GM23338 (cell line): ENCODE results near the gene TRIM28. TPM values are rescaled to one million over a fixed set of nuclear protein-coding genes. Genes with fewer than 3 reads are reported as not detected.
A peak's percentile ranks its signal among the peaks of the same experiment; 100 is the strongest.

Source experiments
- ATAC-seq: fragments of 200-7000 bp; cut with Tn5 transposase; 3 replicates; pipeline ENCODE4 v1.9.1; 2020
- DNase-seq: peaks from one replicate; pipeline ENCODE4 v3.0.0-alpha.2; 2015; ENCODE audit warnings: low spot score
- H2AFZ ChIP-seq: fragments of 200-600 bp; sonication (generic); 2 replicates; pipeline ENCODE4 v1.8.0; 2016; ENCODE audit warnings: antibody characterized with exemption, mild to moderate bottlenecking, moderate library complexity
- H3F3A ChIP-seq: fragments of 200-600 bp; sonication (generic); replicated peaks from 2 replicates; pipeline ENCODE4 v1.8.0; 2017; ENCODE audit warnings: antibody characterized with exemption, mixed run types, low read depth
- H3K27ac ChIP-seq: fragments of 200-600 bp; sonication (generic); 2 replicates; pipeline ENCODE4 v1.6.1; 2016; ENCODE audit warnings: low read depth
- H3K27me3 ChIP-seq: fragments of 200-600 bp; sonication (generic); 2 replicates; pipeline ENCODE4 v1.8.0; 2016; ENCODE audit warnings: mild to moderate bottlenecking, mixed run types, moderate library complexity; ENCODE audit not compliant: insufficient read depth
- H3K36me3 ChIP-seq: fragments of 200-600 bp; sonication (generic); 2 replicates; pipeline ENCODE4 v1.8.0; 2016; ENCODE audit warnings: mild to moderate bottlenecking; ENCODE audit not compliant: insufficient read depth
- H3K4me1 ChIP-seq: fragments of 200-600 bp; sonication (generic); 2 replicates; pipeline ENCODE4 v1.8.0; 2016; ENCODE audit warnings: mild to moderate bottlenecking, moderate library complexity; ENCODE audit not compliant: insufficient read depth
- H3K4me2 ChIP-seq: fragments of 200-600 bp; sonication (generic); 2 replicates; pipeline ENCODE4 v1.7.1; 2017; ENCODE audit warnings: mixed run types
- H3K4me3 ChIP-seq: fragments of 200-600 bp; sonication (generic); 2 replicates; pipeline ENCODE4 v1.6.1; 2016; ENCODE audit warnings: mixed run types
- H3K79me2 ChIP-seq: fragments of 200-600 bp; sonication (generic); replicated peaks from 2 replicates; pipeline ENCODE4 v1.8.0; 2017; ENCODE audit warnings: mild to moderate bottlenecking; ENCODE audit not compliant: insufficient read depth
- H3K9me2 ChIP-seq: fragments of 200-600 bp; sonication (generic); 2 replicates; pipeline ENCODE4 v1.8.0; 2017; ENCODE audit not compliant: insufficient read depth
- H4K20me1 ChIP-seq: fragments of 200-600 bp; sonication (generic); replicated peaks from 2 replicates; pipeline ENCODE4 v1.8.0; 2017; ENCODE audit warnings: mild to moderate bottlenecking; ENCODE audit not compliant: insufficient read depth
- H3K27ac Mint-ChIP-seq: 2 replicates; pipeline ENCODE4 v1.8.0; 2020; ENCODE audit warnings: inconsistent platforms, mild to moderate bottlenecking, moderate library complexity, mixed read lengths
- H3K27me3 Mint-ChIP-seq: 3 replicates; pipeline ENCODE4 v1.8.0; 2022; ENCODE audit warnings: low read depth, mild to moderate bottlenecking, moderate library complexity, mixed read lengths, inconsistent platforms; ENCODE audit not compliant: insufficient read depth, poor library complexity
- H3K36me3 Mint-ChIP-seq: 3 replicates; pipeline ENCODE4 v1.8.0; 2021; ENCODE audit warnings: low read depth, mild to moderate bottlenecking, inconsistent platforms, moderate library complexity, mixed read lengths
- H3K4me1 Mint-ChIP-seq: 3 replicates; pipeline ENCODE4 v1.8.0; 2020; ENCODE audit warnings: mild to moderate bottlenecking, inconsistent platforms, mixed read lengths
- H3K4me3 Mint-ChIP-seq: 3 replicates; pipeline ENCODE4 v1.8.0; 2021; ENCODE audit warnings: moderate library complexity, mild to moderate bottlenecking, inconsistent platforms, mixed read lengths
- H3K9me3 Mint-ChIP-seq: 3 replicates; pipeline ENCODE4 v1.8.0; 2020; ENCODE audit warnings: moderate library complexity, mild to moderate bottlenecking, inconsistent platforms, mixed read lengths
- EZH2 ChIP-seq: fragments of 200-600 bp; sonication (generic); IDR thresholded peaks from one replicate; pipeline ENCODE4 v1.8.0; 2017; ENCODE audit warnings: antibody characterized with exemption, mild to moderate bottlenecking, low read depth; ENCODE audit not compliant: unreplicated experiment
- NANOG ChIP-seq: IDR thresholded peaks from 2 replicates; pipeline ENCODE4 v1.6.1; 2016; ENCODE audit warnings: antibody characterized with exemption, borderline replicate concordance
- POLR2AphosphoS5 ChIP-seq: IDR thresholded peaks from 2 replicates; pipeline ENCODE4 v1.6.1; 2016; ENCODE audit warnings: antibody characterized with exemption, low read depth
- STAT1 ChIP-seq: IDR thresholded peaks from one replicate; pipeline ENCODE4 v1.6.1; 2016; ENCODE audit warnings: antibody characterized with exemption; ENCODE audit not compliant: unreplicated experiment
- ZNF114 ChIP-seq: fragments of 250-450 bp; sonication (Bioruptor Pico); IDR thresholded peaks from 2 replicates; pipeline ENCODE4 v1.5.0; 2020; ENCODE audit warnings: mild to moderate bottlenecking, moderate library complexity
- polyA plus RNA-seq: library from polyadenylated mRNA; unstranded; fragments of >200 nt; fragmentation: Nextera tagmentation; extraction: Ambion mirVana; gene quantifications from 2 replicates; pipeline ENCODE4 v1.2.1, GENCODE V29; 2016
- total RNA-seq: library from RNA; depleted of rRNA; stranded (reverse); fragments of >200 nt; shearing (Covaris generic); gene quantifications from 2 replicates; pipeline ENCODE4 v1.2.3, GENCODE V29; 2014
- TF ChIP-seq, protein P1 (sequence below), 2 experiments: fragments of 200-600 bp in 1 of 2; sonication (generic) in 1 of 2; conservative IDR thresholded peaks; 2 replicates each; pipeline versions ENCODE4 v1.5.1 to v1.6.1; 2016 to 2017; ENCODE audit warnings: antibody characterized with exemption in 2 of 2, low read depth in 2 of 2, mild to moderate bottlenecking in 2 of 2, moderate library complexity in 1 of 2
- TF ChIP-seq, protein P2 (sequence below): IDR thresholded peaks from 2 replicates; pipeline ENCODE4 v1.6.1; 2016; ENCODE audit warnings: antibody characterized with exemption
- TF ChIP-seq, protein P3 (sequence below): IDR thresholded peaks from one replicate; pipeline ENCODE4 v1.6.1; 2018; ENCODE audit warnings: antibody characterized with exemption; ENCODE audit not compliant: unreplicated experiment

Gene TRIM28
- total and polyA plus RNA-seq, 2 experiments from 2014 or later, result 920 to 1,430 TPM

DNA sequence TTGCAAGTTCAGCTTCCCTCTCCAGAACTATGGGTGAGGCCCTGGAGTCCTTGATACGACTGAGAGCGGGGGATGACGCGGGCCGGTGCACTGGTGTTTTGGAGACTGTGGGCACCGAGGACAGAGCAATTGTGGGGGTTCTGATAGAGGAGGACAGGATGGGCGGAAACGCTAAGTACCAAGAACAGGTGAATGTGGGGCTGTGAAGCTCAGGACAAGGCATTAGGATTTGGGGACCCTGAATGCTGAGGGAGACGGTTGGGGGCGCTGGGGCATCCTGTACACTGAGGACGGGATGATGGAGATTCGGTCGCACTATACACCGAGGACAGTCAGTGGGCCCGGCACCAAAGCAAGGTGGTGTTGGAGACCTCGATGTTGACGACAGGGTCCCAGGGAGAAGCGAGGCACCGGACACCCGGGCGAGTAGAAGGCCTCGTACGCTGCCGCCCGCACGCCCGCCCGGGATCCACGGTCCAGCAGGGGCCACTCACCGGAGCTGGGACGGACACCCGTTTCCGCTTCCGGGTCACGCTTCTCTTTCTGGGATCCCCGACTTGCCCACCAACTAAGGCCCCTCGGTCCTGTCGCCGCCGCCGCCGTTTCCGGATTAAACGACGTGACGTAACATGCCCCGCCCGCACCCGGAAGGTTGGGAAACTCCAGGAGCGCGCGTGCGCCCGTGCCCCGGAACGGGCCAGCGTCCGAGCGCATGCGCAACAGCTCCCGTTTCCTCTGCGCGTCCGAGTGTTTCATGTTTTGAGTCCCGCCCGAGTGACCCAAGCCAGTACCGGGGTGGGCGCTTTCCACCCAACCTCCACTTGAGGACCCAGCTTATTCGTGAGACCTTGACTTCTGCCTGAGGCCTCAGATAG is 10.9 kb downstream of the TRIM28 start, which contains the start of gene CHMP2A (continued):
- TF ChIP-seq, protein P1, sequence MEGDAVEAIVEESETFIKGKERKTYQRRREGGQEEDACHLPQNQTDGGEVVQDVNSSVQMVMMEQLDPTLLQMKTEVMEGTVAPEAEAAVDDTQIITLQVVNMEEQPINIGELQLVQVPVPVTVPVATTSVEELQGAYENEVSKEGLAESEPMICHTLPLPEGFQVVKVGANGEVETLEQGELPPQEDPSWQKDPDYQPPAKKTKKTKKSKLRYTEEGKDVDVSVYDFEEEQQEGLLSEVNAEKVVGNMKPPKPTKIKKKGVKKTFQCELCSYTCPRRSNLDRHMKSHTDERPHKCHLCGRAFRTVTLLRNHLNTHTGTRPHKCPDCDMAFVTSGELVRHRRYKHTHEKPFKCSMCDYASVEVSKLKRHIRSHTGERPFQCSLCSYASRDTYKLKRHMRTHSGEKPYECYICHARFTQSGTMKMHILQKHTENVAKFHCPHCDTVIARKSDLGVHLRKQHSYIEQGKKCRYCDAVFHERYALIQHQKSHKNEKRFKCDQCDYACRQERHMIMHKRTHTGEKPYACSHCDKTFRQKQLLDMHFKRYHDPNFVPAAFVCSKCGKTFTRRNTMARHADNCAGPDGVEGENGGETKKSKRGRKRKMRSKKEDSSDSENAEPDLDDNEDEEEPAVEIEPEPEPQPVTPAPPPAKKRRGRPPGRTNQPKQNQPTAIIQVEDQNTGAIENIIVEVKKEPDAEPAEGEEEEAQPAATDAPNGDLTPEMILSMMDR (conservative IDR thresholded peaks at IDR 0.05; ENCODE audit: low read depth in 2 of 2), result peak; percentile 6 to 9; a peak in 1 of 4 replicates
- TF ChIP-seq, protein P2, sequence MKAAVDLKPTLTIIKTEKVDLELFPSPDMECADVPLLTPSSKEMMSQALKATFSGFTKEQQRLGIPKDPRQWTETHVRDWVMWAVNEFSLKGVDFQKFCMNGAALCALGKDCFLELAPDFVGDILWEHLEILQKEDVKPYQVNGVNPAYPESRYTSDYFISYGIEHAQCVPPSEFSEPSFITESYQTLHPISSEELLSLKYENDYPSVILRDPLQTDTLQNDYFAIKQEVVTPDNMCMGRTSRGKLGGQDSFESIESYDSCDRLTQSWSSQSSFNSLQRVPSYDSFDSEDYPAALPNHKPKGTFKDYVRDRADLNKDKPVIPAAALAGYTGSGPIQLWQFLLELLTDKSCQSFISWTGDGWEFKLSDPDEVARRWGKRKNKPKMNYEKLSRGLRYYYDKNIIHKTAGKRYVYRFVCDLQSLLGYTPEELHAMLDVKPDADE, result peak; percentile 86
- TF ChIP-seq, protein P3, sequence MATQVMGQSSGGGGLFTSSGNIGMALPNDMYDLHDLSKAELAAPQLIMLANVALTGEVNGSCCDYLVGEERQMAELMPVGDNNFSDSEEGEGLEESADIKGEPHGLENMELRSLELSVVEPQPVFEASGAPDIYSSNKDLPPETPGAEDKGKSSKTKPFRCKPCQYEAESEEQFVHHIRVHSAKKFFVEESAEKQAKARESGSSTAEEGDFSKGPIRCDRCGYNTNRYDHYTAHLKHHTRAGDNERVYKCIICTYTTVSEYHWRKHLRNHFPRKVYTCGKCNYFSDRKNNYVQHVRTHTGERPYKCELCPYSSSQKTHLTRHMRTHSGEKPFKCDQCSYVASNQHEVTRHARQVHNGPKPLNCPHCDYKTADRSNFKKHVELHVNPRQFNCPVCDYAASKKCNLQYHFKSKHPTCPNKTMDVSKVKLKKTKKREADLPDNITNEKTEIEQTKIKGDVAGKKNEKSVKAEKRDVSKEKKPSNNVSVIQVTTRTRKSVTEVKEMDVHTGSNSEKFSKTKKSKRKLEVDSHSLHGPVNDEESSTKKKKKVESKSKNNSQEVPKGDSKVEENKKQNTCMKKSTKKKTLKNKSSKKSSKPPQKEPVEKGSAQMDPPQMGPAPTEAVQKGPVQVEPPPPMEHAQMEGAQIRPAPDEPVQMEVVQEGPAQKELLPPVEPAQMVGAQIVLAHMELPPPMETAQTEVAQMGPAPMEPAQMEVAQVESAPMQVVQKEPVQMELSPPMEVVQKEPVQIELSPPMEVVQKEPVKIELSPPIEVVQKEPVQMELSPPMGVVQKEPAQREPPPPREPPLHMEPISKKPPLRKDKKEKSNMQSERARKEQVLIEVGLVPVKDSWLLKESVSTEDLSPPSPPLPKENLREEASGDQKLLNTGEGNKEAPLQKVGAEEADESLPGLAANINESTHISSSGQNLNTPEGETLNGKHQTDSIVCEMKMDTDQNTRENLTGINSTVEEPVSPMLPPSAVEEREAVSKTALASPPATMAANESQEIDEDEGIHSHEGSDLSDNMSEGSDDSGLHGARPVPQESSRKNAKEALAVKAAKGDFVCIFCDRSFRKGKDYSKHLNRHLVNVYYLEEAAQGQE, result no peak
- TF ChIP-seq POLR2AphosphoS5, result peak; percentile 94

DNA sequence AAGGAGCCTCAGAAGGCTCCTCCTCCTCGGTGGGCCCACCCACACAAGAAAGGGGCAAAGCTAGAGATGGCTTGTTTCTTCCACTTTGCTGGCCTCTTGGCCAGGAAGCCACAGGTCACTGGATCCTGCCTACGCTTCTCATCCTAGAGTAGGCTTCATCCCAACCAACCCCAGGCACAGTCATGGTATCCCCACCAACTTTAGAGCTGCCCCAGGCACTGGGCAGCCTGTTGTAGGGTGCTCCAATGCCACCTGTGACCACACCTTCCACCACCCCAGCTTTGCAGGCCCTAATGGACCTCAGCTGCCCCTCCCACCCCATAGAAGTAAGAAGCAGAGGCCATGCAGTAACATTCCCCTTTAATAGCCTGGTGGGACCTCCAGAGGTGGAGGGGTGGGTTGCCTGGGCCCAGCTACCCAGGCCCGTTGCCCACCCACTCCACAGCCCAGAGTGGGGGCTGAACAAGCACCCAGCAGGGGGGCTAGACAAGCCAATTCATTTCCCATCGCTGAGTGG is 11.6 kb downstream of the TRIM28 start:
- peaks cover 16% of the 10 kb centered on the region for H3K36me3 ChIP-seq
- Mint-ChIP-seq H3K9me3 (peaks cover 8% of the 10 kb centered on the region; the same call in 2 of the 3 replicates), H3K4me3 (peak overlapping the region; percentile 95), H3K36me3 (peaks cover 66% of the 10 kb centered on the region), H3K27me3 (peaks cover 48% of the 10 kb centered on the region), H3K4me1 (peaks cover 42% of the 10 kb centered on the region), H3K27ac (peak overlapping the region; percentile 98)
- H3K9me2 ChIP-seq, result peaks cover 5% of the 10 kb centered on the region; the same call in 1 of the 2 replicates
- no peak overlapping the region for H2AFZ ChIP-seq
- H3K27me3 ChIP-seq, result peaks cover 8% of the 10 kb centered on the region
- peak overlapping the region; percentile 97 for H3K27ac ChIP-seq
- DNase-seq (no peak), ATAC-seq (no peak)
- peaks cover 23% of the 10 kb centered on the region for H3K4me1 ChIP-seq
- H3K79me2 ChIP-seq, result peaks cover 20% of the 10 kb centered on the region
- H3F3A ChIP-seq, result peaks cover 70% of the 10 kb centered on the region
- no peaks in the 10 kb centered on the region; the same call in 1 of the 2 replicates for H4K20me1 ChIP-seq
- H3K4me3 ChIP-seq, result peak overlapping the region; percentile 93
- H3K4me2 ChIP-seq, result peak overlapping the region; percentile 81
- TF ChIP-seq NANOG (no peak), STAT1 (no peak), ZNF114 (CRISPR knock-in tag) (no peak), EZH2 (no peak)
- TF ChIP-seq, protein P1 (conservative IDR thresholded peaks at IDR 0.05; ENCODE audit: low read depth in 2 of 2), result no peak
- TF ChIP-seq, protein P2, result no peak
